ENCODE data around the gene ZSCAN10.

ZSCAN10 gene

DNA sequence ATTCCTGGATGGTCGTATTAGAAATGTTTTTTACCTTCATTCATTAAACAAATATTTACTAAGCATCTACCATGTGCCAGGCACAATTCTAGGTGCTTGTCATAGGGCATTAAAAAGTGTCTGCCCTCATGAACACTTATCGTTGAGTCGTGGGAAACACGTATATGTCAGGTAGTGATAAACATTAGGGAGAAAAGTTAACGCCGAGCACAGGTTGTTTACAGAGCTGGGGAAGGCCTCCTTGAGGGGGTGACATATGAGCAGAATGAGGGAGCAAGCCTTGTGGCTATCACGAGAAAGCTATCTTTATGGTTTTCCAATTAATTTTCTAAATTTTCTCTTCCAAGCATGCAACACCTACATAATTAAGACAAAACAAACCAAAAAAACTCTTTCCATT lies 34.8 kb upstream of the ZSCAN10 start:
- no peak for DNase-seq

- peak; percentile 27 for DNase-seq
These were observed 32.8 kb upstream of the ZSCAN10 start for GRCh38 chr16:3131755-3132377.

- DNase-seq = peak; percentile 52
These were observed 30.3 kb upstream of the ZSCAN10 start for GRCh38 chr16:3129137-3130131.

- DNase-seq = no peak
These were observed 28.7 kb upstream of the ZSCAN10 start for GRCh38 chr16:3127745-3128144.

DNA sequence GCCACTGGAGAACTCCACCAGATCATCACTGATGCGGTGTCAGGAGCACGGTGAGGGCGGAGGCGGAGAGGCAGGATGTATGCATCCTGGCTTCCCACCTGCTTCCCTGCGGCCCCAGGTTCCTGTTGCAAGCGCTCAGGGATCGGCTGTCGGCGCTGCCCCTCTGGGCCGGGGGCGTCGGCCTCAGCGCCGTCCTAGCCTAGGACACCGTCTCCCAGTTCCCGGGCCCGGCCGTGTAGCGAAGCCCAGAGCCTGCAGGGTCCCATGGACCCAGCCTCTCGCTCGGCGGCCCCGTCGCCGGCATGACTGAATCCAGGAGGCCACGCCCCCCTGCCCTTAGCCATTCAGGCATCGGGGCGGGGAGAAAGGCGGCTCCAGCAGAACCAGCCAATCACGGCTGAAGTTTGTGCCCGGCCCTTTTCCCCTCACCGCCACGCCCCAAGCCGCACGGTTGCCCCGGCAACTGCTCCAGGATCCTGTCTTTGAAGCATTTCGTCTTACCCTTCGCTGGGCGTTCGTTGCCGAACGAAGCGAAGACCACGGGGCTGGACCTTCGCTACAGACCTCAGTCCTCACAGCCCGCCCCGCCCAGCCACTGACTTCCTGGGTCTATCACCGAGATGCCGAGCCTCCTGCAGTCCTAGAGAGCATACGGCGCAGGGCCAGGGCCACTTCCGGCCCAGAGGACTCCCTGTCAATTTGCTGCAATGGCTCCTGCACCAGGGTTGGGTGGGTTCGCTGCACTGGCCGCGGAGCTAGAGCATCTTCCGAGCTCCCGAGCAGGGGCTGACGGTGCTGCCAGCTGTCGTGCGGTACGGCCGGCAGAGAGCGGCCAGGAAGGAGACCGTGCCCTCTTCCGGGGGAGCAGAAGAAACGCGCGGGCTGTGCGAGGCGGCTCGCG lies 25.1 kb upstream of the ZSCAN10 start:
- peak; percentile 94 for DNase-seq

DNA sequence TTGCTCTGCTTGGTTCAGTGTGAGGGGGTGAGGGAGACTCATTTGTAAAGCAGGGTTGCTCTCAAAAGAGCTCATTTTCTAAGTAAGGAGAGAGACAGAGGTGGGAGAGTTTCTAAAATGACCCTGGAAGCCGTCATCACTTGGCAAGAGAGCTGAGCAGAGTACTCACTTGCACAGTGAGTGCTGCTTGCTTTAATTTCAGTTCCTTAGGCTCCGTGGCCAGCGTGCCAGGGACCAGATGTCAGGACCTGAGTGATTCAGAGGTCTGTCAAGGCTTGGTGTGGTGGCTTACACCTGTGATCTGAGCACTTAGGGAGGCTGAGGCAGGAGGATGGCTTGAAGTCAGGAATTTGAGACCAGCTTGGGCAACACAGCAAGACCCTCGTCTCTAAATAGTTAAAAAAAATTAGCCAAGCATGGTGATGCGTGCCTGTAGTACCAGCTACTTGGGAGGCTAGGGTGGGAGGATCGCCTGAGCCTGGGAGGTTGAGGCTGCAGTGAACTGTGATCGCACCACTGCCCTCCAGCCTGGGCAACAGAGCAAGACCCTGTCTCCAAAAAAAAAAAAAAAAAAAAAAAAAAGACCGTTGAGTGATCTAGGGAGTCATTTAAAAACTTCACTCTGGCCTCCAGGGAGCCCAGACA lies 24.0 kb upstream of the ZSCAN10 start:
- DNase-seq = no peak

DNA sequence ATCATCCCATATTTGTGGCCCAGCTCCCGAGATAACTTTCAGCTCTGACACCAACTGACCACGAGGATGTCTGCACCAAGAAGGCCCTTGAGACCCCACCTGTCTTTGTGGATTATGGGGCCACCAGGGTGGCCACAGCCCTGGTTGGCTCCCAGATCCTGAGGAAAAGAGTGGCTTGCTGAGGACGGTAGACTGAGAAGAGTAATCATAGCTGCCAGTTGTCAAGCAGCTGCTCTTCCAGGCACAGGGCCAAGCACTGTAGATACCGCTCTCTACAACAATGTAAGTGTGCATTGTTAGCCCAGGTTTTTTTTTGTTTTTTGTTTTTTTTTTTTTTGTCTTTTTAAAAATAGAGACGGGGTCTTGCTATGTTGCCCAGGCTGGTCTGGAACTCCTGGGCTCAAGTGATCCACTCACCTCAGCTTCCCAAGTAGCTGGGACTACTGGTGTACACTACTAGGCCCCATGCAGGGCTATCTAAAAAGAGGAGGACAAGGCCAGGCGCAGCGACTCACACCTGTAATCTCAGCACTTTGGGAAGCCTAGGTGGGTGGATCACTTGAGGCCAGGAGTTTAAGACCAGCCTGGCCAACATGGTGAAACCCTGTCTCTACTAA lies 22.9 kb upstream of the ZSCAN10 start:
- DNase-seq = peak; percentile 20

- no peak for DNase-seq
These were observed 21.3 kb upstream of the ZSCAN10 start for GRCh38 chr16:3120435-3120834.

DNA sequence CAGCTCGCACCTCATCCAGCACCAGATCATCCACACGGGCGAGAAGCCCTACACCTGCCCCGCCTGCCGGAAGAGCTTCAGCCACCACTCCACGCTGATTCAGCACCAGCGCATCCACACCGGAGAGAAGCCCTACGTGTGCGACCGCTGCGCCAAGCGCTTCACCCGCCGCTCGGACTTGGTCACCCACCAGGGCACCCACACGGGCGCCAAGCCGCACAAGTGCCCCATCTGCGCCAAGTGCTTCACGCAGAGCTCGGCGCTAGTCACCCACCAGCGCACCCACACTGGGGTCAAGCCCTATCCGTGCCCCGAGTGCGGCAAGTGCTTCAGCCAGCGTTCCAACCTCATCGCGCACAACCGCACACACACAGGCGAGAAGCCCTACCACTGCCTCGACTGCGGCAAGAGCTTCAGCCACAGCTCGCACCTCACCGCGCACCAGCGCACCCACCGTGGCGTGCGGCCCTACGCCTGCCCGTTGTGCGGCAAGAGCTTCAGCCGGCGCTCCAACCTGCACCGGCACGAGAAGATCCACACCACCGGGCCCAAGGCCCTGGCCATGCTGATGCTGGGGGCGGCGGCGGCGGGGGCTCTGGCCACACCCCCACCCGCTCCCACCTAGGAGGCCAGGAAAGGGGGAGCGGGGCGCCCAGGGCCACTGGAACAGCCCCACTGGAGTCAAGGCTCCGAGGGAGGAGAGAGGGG lies 20.8 kb upstream of the ZSCAN10 start:
- no peak for DNase-seq

DNA sequence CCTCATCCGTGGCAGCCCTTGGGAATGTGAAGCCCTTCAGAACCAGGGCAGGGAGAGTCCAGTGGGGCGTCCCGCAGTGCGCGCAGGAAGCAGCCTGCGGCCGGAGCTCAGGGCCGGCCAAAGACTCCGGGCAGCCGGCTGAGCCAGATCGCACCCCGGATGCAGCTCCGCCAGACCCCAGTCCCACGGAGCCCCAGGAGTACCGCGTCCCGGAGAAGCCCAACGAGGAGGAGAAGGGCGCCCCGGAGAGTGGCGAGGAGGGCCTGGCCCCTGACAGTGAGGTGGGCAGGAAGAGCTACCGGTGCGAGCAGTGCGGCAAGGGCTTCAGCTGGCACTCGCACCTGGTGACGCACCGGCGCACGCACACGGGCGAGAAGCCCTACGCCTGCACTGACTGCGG lies 20.2 kb upstream of the ZSCAN10 start:
- DNase-seq = no peak

- DNase-seq = no peak
These were observed 19.8 kb upstream of the ZSCAN10 start for GRCh38 chr16:3118846-3119245.

DNA sequence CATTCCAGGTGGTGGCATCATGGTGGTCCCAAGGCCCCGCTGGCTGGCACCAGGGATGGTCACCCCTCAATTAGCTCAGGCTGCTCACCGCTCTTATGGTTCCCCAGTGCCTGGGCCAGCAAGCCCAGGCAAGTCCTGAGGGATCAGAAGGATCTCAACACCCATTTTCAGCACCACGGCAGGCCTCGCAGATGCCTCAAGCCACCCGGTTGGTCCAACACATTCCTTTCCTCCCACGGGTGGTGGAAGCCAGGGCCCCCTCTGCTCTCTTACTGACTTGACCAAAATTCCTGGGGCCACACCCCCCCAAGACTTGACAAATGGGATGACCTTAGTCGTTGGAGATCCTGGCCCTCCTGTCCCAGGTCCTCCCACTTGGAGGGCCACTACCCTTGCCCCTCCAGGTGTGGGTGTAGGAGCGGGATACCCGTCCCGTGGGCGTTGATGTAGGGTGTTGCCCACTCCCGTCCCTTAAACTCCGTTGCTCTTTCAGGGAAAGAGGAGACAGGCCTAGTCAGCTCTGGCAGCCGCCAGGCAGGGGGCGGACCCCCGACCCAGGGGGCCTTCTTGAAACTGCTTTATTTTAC lies 19.2 kb upstream of the ZSCAN10 start:
- no peak for DNase-seq

GRCh38 chr16:3115561-3115960 lies 16.5 kb upstream of the ZSCAN10 start:
- no peak for DNase-seq

DNA sequence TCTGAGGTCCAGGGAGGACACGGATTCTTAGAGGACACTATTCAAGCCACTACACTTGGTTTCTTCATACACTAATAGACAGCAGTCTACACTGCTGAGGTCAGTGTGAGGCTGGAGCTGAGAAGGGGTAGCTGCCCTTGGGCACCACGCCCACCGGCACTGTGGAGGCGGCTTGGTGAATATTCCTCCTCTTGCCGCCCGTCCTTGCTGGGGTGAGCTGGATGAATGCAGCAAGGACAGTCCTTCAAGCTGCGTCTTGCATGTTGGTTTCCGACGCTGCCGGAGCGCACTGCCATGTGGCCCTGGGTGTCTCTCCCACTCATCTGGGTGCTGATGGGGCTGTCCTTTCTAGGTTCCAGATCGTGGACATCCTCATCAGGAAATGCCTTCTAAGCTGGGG lies 15.9 kb upstream of the ZSCAN10 start:
- DNase-seq = no peak

DNA sequence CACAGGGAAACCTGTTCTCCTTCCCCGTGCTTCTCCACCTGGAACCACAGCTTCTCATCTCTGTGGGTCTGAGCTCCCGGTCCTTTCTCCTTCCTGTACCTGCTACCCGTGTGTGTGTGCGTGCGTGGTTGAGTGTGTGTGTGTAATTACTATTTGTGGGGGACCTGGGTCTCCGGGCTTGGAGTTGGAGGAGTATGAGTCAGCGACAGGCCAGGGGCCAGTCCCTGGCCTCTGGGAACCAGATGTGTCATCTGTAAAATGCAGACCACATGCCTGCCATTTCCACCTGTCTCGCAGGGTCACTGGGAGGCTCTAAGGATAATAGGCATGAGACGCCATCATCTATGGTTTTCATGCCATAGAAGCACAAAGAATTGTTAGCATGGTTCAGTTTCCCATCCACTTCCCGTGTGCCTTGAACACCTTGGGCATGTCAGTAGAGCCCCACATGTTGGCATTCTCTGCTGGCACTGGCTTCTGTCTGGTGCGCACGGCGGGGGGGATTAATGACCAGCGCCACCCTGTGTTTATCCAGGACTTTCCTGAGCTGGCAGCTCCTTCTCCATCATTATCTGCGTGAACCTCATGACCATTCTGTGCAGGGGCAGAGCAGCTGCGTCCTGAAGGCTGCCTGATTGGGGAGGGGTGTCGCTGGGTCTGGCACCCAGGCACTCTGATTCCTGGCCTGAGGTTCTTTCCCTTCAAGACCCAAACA lies 14.8 kb upstream of the ZSCAN10 start:
- DNase-seq = no peak

GRCh38 chr16:3112881-3113574 lies 13.9 kb upstream of the ZSCAN10 start:
- DNase-seq = no peak

DNA sequence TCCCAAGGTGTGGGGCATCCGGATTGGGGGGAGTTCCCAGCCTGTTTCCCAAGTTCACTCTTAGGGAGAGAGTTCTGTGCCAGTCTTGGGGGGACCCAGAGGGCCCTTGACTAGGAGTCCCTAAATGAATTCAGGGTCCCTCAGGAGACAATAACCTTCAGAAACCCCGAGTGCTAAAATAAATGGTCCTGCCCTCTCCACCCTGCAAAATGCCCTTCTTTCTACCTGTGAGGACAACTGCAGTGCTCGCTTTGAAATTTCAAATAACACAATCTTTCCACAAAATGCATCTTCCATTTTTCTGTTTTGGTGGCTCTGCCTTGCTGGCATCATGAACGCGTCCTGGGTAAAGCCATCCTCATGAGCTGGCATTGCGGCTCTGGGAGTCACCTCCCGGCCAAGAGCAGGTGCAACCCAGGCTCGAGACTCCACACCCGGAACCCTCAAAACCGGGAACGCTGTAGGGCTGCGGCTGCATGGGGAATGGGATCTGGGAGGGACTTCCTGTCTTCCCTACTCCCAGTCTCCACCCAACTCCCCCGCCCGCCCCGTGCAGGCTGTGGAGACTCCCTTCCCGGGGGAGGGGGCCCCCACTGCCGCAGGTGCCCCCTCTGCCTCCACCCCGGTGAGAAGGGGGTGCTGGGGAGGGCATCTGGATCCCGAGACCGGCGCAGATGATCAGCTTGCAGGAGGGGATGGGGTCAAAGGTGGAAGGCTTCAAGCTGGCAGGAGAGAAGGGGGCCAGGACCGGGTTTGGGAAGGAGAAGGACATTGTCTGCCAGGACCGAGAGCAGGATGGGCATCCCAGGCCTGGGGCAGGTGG lies 13.2 kb upstream of the ZSCAN10 start, which contains the start of gene ZNF205:
Gene ZNF205, plus strand, starts transcription at position 529 of the 823 bp plus-strand sequence. CDS start 845 bp downstream, outside the sequence.
- DNase-seq = peak; percentile 83

- peak; percentile 90 for DNase-seq
These were observed 7.3 kb upstream of the ZSCAN10 start for GRCh38 chr16:3106205-3106928.

Measured in NCI-H1092 treated with DMSO at 0.1 percent for 48 hours (cell line).